ENCODE results near the gene MEGF11.

Gene MEGF11

DNA sequence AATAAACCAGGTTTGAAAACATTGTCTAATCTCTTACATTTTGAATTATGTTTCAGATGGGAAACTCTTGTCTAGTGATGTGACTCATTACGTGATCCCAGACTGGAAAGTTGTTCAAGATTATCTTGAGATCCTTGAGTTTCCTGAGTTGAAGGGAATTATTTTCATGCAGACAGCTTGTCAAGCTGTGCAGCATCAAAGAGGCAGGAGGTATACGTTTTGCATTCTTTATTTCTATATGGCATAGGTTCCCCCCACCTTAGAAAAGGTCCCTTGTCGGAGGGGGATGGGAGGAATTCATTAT is 41.3 kb upstream of the MEGF11 start:
- no peak for DNase-seq (ENCODE audit: low read depth in 1 of 2, low spot score in 1 of 2)
- TF ChIP-seq, protein P1, sequence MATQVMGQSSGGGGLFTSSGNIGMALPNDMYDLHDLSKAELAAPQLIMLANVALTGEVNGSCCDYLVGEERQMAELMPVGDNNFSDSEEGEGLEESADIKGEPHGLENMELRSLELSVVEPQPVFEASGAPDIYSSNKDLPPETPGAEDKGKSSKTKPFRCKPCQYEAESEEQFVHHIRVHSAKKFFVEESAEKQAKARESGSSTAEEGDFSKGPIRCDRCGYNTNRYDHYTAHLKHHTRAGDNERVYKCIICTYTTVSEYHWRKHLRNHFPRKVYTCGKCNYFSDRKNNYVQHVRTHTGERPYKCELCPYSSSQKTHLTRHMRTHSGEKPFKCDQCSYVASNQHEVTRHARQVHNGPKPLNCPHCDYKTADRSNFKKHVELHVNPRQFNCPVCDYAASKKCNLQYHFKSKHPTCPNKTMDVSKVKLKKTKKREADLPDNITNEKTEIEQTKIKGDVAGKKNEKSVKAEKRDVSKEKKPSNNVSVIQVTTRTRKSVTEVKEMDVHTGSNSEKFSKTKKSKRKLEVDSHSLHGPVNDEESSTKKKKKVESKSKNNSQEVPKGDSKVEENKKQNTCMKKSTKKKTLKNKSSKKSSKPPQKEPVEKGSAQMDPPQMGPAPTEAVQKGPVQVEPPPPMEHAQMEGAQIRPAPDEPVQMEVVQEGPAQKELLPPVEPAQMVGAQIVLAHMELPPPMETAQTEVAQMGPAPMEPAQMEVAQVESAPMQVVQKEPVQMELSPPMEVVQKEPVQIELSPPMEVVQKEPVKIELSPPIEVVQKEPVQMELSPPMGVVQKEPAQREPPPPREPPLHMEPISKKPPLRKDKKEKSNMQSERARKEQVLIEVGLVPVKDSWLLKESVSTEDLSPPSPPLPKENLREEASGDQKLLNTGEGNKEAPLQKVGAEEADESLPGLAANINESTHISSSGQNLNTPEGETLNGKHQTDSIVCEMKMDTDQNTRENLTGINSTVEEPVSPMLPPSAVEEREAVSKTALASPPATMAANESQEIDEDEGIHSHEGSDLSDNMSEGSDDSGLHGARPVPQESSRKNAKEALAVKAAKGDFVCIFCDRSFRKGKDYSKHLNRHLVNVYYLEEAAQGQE (IDR thresholded peaks at IDR 0.05; ENCODE audit: insufficient replicate concordance, low read depth) = no peak
- H3K27me3 ChIP-seq (ENCODE audit: insufficient read depth, poor library complexity, severe bottlenecking) = no peaks in the 10 kb centered on the region
- peak overlapping the region; percentile 54 for H3K4me3 ChIP-seq (replicated peaks; ENCODE audit: insufficient read depth, low read length)
- peak overlapping the region; percentile 94 for H3K27ac ChIP-seq (replicated peaks)

DNA sequence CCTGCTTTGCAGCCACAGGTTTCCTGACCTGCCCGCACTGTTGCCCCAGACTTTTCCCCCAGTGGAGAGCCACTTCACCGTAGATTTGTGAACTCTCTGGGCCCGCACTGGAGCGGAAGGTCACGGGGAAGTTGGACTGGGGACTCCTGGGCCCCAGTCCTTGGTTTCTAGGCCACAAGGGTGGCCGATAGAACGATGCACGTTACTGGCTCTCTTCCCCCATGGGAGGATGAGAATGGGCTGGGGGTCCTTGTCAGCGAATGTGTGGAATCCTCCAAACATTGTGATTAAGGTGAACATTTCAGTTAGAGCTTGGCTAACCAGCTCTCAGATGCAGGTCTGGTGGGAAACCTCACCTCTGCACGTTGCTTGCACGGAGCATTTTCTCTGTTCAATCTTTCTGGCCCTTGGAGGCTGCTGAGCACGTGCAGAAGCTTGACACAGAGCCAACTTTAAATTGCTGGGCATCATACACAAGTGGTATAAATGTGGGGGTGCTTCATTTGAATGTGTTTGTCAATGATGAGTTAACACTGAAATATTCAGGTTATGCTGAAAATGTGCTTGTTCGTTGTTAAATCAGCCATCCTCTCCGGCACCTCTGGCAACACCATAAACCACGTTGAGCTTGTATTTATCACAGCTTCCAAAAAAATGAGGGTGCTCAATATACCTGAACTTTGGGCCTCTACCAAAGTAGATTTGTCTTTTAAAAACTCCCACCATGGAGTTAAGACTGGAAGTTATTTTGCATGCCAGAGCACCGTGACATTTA is 40.8 kb upstream of the MEGF11 start:
- H3K4me3 ChIP-seq (replicated peaks; ENCODE audit: insufficient read depth, low read length) = peak overlapping the region; percentile 54
- peak overlapping the region; percentile 94 for H3K27ac ChIP-seq (replicated peaks)
- H3K27me3 ChIP-seq (ENCODE audit: insufficient read depth, poor library complexity, severe bottlenecking) = no peaks in the 10 kb centered on the region
- peak in 1 of 2 experiments; percentile 28 for DNase-seq (ENCODE audit: low read depth in 1 of 2, low spot score in 1 of 2)
- TF ChIP-seq POLR2AphosphoS5 (IDR thresholded peaks at IDR 0.05; ENCODE audit: low read depth) = peak; percentile 34; the same call in 1 of the 2 replicates
- peak; percentile 16; the same call in 1 of the 2 replicates for TF ChIP-seq SPI1 (IDR thresholded peaks at IDR 0.05; ENCODE audit: borderline replicate concordance, low read depth)
- TF ChIP-seq, protein P2, sequence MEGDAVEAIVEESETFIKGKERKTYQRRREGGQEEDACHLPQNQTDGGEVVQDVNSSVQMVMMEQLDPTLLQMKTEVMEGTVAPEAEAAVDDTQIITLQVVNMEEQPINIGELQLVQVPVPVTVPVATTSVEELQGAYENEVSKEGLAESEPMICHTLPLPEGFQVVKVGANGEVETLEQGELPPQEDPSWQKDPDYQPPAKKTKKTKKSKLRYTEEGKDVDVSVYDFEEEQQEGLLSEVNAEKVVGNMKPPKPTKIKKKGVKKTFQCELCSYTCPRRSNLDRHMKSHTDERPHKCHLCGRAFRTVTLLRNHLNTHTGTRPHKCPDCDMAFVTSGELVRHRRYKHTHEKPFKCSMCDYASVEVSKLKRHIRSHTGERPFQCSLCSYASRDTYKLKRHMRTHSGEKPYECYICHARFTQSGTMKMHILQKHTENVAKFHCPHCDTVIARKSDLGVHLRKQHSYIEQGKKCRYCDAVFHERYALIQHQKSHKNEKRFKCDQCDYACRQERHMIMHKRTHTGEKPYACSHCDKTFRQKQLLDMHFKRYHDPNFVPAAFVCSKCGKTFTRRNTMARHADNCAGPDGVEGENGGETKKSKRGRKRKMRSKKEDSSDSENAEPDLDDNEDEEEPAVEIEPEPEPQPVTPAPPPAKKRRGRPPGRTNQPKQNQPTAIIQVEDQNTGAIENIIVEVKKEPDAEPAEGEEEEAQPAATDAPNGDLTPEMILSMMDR (IDR thresholded peaks at IDR 0.05; ENCODE audit: insufficient read depth, low read length) = no peak
- TF ChIP-seq, protein P1 (IDR thresholded peaks at IDR 0.05; ENCODE audit: insufficient replicate concordance, low read depth) = peak; percentile 55

DNA sequence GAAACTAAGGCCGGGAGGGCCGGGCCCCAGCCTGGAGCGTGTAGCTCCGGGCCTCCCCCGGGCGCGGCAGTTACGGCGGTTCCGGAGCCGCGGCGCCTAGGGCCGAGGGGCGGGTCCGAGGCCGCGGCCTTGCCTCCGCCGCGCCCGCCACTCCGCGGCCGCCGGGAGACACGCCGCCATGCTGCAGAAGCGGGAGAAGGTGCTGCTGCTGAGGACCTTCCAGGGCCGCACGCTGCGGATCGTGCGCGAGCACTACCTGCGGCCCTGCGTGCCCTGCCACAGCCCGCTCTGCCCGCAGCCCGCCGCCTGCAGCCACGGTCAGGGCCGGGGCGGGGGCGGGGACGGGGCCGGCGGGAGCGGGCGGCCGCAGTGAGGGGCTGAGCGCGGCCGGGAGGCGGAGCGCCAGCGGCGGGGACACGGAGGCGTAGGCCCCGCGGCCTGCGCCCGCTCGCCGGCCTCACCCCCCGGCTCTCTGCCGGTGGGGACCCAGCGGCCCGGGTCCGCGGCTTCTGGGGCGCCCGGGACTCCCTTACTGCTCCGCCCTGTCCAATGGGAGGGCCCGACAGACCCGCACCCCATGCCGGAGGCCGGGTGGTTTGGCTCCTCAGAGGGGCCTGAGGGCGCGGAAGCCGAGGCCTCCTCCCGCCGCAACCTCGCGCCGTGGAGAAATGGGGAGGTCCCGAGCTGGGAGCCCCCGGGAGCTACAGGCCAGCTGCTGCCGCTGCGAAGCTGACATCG is 40.0 kb upstream of the MEGF11 start, which contains the start of gene DIS3L:
Gene DIS3L, plus strand, starts transcription at position 150 of the 738 bp plus-strand sequence. Its CDS starts 29 bp downstream, at position 179.
- H3K27me3 ChIP-seq (ENCODE audit: insufficient read depth, poor library complexity, severe bottlenecking) = no peaks in the 10 kb centered on the region
- TF ChIP-seq, protein P2 (IDR thresholded peaks at IDR 0.05; ENCODE audit: insufficient read depth, low read length) = no peak
- TF ChIP-seq SPI1 (IDR thresholded peaks at IDR 0.05; ENCODE audit: borderline replicate concordance, low read depth) (no peak), POLR2AphosphoS5 (IDR thresholded peaks at IDR 0.05; ENCODE audit: low read depth) (peak; percentile 49; the same call in 1 of the 2 replicates), GABPA (IDR thresholded peaks at IDR 0.05; ENCODE audit: low read depth) (no peak)
- H3K27ac ChIP-seq (replicated peaks) = peak within 1 kb of the TSS; percentile 94
- peak; percentile 69 to 74 for DNase-seq (ENCODE audit: low read depth in 1 of 2, low spot score in 1 of 2)
- H3K4me3 ChIP-seq (replicated peaks; ENCODE audit: insufficient read depth, low read length) = peak within 1 kb of the TSS; percentile 54
